ENCODE data around the gene TCF4. TPM values are rescaled to one million over a fixed set of nuclear protein-coding genes. Genes with fewer than 3 reads are reported as not detected.

The TCF4 gene
- total RNA-seq, 1 experiment from 2014 or later = 0.42 TPM

- intact Hi-C loops (cut with micrococcal nuclease) = no loop called here
Measured at GRCh38 chr18:55395799-55396198, 192.2 kb downstream of the TCF4 start.

GRCh38 chr18:55390898-55391297 is 197.1 kb downstream of the TCF4 start:
- DNase-seq (ENCODE audit: low read depth, low spot score) = no peak
- POLR2A ChIA-PET = no interaction called here
- Histone ChIP-seq H3K9ac (ENCODE audit: low read length) (no peak overlapping the region), H3K9me2 (ENCODE audit: insufficient read depth) (no peaks in the 10 kb centered on the region), H3K4me3 (replicated peaks in 1 of 2; ENCODE audit: low read depth in 1 of 2, low read length in 2 of 2) (no peak overlapping the region), H3K36me3 (ENCODE audit: control insufficient read depth in 1 of 2, insufficient read depth in 2 of 2, low read length in 2 of 2) (no peaks in the 10 kb centered on the region), H3K79me2 (ENCODE audit: insufficient read depth, low read length) (no peaks in the 10 kb centered on the region), H3K9me3 (ENCODE audit: control insufficient read depth in 1 of 2, insufficient read depth in 1 of 2, low read depth in 1 of 2, low read length in 2 of 2) (no peaks in the 10 kb centered on the region; a peak in 1 of 4 replicates), H2AFZ (ENCODE audit: low read depth, low read length, poor library complexity, severe bottlenecking) (no peak overlapping the region), H3K27me3 (ENCODE audit: insufficient read depth, low read length) (no peaks in the 10 kb centered on the region), H3K27ac (ENCODE audit: low read depth, low read length) (no peak overlapping the region), H4K20me1 (ENCODE audit: insufficient read depth) (no peaks in the 10 kb centered on the region), H3K4me1 (ENCODE audit: control insufficient read depth in 1 of 2, insufficient read depth in 2 of 2, low read length in 2 of 2) (no peaks in the 10 kb centered on the region), H3K4me2 (ENCODE audit: low read length) (no peak overlapping the region)
- no TSS peak for BruUV-seq (replicated peaks)
- intact Hi-C loops (cut with micrococcal nuclease) = no loop called here
- RAD21 ChIA-PET (ENCODE audit: low non-redundant PET in 1 of 2, low total read pairs in 2 of 2, uncharacterized antibody in 2 of 2, unreplicated experiment in 2 of 2) = no interaction called here
- ATAC-seq = no peak
- CTCF ChIA-PET = no interaction called here
- TF ChIP-seq ZNF274 (IDR thresholded peaks at IDR 0.05; ENCODE audit: low read depth, low read length) = no peak
- no peak for TF ChIP-seq SP1 (IDR thresholded peaks at IDR 0.05; ENCODE audit: low read depth)
- TF ChIP-seq REST (IDR thresholded peaks at IDR 0.05; ENCODE audit: low read depth) = no peak
- TF ChIP-seq POLR2A (IDR thresholded peaks at IDR 0.05; ENCODE audit: borderline replicate concordance, extremely low read depth, insufficient read depth, insufficient read length) = no peak
- TF ChIP-seq EGR1 (IDR thresholded peaks at IDR 0.05; ENCODE audit: low read depth) = no peak
- TF ChIP-seq CEBPB (IDR thresholded peaks at IDR 0.05; ENCODE audit: low read depth) = no peak
- TF ChIP-seq JUND (IDR thresholded peaks at IDR 0.05) = no peak
- TF ChIP-seq EZH2phosphoT487 (IDR thresholded peaks at IDR 0.05; ENCODE audit: borderline replicate concordance) = no peak

More at GRCh38 chr18:55395799-55396198, 192.2 kb downstream of the TCF4 start:
- ATAC-seq = no peak
- Histone ChIP-seq H3K9me3 (ENCODE audit: control insufficient read depth in 1 of 2, insufficient read depth in 1 of 2, low read depth in 1 of 2, low read length in 2 of 2) (no peaks in the 10 kb centered on the region; a peak in 2 of 4 replicates), H3K9me2 (ENCODE audit: insufficient read depth) (no peaks in the 10 kb centered on the region), H3K27ac (ENCODE audit: low read depth, low read length) (no peak overlapping the region), H2AFZ (ENCODE audit: low read depth, low read length, poor library complexity, severe bottlenecking) (no peak overlapping the region), H3K9ac (ENCODE audit: low read length) (no peak overlapping the region), H3K36me3 (ENCODE audit: control insufficient read depth in 1 of 2, insufficient read depth in 2 of 2, low read length in 2 of 2) (no peaks in the 10 kb centered on the region), H3K4me2 (ENCODE audit: low read length) (no peak overlapping the region), H3K27me3 (ENCODE audit: insufficient read depth, low read length) (no peaks in the 10 kb centered on the region), H3K79me2 (ENCODE audit: insufficient read depth, low read length) (no peaks in the 10 kb centered on the region), H3K4me1 (ENCODE audit: control insufficient read depth in 1 of 2, insufficient read depth in 2 of 2, low read length in 2 of 2) (no peaks in the 10 kb centered on the region), H3K4me3 (replicated peaks in 1 of 2; ENCODE audit: low read depth in 1 of 2, low read length in 2 of 2) (no peak overlapping the region), H4K20me1 (ENCODE audit: insufficient read depth) (no peaks in the 10 kb centered on the region)
- ChIA-PET CTCF (no interaction called here), RAD21 (ENCODE audit: low non-redundant PET in 1 of 2, low total read pairs in 2 of 2, uncharacterized antibody in 2 of 2, unreplicated experiment in 2 of 2) (no interaction called here), POLR2A (no interaction called here)
- TF ChIP-seq CTCF (IDR thresholded peaks at IDR 0.05 in 2 of 3, conservative IDR thresholded peaks at IDR 0.05 in 1 of 3; ENCODE audit: borderline replicate concordance in 1 of 3, insufficient read depth in 1 of 3, low read depth in 2 of 3, low read length in 2 of 3) (no peak), SIN3A (IDR thresholded peaks at IDR 0.05; ENCODE audit: low read depth) (no peak), JUND (IDR thresholded peaks at IDR 0.05) (no peak)
- DNase-seq (ENCODE audit: low read depth, low spot score) = no peak
- no TSS peak for BruUV-seq (replicated peaks)
